ENCODE measurements around the gene BZW1. TPM values are rescaled to one million over a fixed set of nuclear protein-coding genes. Genes with fewer than 3 reads are reported as not detected.

BZW1 gene
- polyA plus RNA-seq, 1 experiment = 233 TPM

- TF ChIP-seq, protein P1, sequence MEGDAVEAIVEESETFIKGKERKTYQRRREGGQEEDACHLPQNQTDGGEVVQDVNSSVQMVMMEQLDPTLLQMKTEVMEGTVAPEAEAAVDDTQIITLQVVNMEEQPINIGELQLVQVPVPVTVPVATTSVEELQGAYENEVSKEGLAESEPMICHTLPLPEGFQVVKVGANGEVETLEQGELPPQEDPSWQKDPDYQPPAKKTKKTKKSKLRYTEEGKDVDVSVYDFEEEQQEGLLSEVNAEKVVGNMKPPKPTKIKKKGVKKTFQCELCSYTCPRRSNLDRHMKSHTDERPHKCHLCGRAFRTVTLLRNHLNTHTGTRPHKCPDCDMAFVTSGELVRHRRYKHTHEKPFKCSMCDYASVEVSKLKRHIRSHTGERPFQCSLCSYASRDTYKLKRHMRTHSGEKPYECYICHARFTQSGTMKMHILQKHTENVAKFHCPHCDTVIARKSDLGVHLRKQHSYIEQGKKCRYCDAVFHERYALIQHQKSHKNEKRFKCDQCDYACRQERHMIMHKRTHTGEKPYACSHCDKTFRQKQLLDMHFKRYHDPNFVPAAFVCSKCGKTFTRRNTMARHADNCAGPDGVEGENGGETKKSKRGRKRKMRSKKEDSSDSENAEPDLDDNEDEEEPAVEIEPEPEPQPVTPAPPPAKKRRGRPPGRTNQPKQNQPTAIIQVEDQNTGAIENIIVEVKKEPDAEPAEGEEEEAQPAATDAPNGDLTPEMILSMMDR (IDR thresholded peaks at IDR 0.05; ENCODE audit: insufficient read depth, low read depth, low read length) = no peak
- Histone ChIP-seq H3K27me3 (ENCODE audit: control insufficient read depth, insufficient read depth, low read length) (no peaks in the 10 kb centered on the region), H3K4me3 (ENCODE audit: low read depth, low read length) (no peak overlapping the region), H3K36me3 (ENCODE audit: control insufficient read depth, insufficient read depth, low read length) (no peaks in the 10 kb centered on the region)
- ChIA-PET CTCF (no interaction called here), POLR2A (no interaction called here)
- DNase-seq (ENCODE audit: low read depth) = no peak
These were observed 29.5 kb upstream of the BZW1 start for GRCh38 chr2:200782251-200782650.

DNA sequence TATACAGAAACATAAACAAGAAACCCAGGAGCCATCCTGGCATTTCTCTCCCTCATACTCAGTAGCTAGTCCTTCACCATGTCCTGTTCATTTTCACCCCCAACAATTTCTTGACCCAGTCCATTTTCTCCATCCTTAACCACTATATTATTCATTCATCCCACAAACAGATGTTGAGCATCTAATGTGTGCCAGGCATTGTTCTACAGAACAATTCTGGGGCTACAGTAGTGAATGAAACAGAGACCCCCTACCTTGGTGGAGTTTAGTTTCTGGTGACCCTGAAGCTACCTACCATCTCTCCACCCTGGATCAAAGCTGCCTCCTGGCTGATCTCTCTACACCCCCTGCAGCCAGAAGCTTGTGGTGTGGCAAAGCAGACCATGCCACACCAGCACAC is 27.5 kb upstream of the BZW1 start:
- H3K4me3 ChIP-seq (ENCODE audit: low read depth, low read length) = no peak overlapping the region
- POLR2A ChIA-PET = no interaction called here
- CTCF ChIA-PET = no interaction called here

DNA sequence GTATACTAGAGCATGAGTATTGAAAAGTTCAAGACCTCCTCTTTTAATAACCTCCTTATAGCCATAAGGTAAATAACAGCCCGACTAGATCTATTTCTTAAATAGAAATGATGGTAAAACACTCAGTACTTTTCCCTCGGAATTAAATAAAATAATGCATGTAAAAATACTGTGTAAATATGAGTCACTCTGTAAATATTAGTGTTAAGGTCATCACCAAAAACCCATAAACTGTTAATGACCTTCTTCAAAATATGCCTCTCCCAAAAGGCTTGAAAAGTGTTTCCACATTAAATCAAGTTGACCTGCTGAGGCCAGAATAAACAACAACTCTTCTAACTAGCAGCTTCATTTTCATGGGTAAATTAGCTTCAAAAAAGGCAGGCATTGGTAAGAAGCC is 25.3 kb upstream of the BZW1 start:
- Histone ChIP-seq H3K27me3 (ENCODE audit: control insufficient read depth, insufficient read depth, low read length) (no peaks in the 10 kb centered on the region), H3K4me3 (ENCODE audit: low read depth, low read length) (no peak overlapping the region), H3K36me3 (ENCODE audit: control insufficient read depth, insufficient read depth, low read length) (no peaks in the 10 kb centered on the region)
- DNase-seq (ENCODE audit: low read depth) = peak; percentile 50
- ChIA-PET CTCF (interaction anchor here (0.6 to 1.2 kb wide), 2 partner anchors 9 to 244 kb away, joined by 3 to 4 read pairs; no protein-coding TSS in a partner anchor), POLR2A (interaction anchor here (0.7 kb wide), 1 partner anchor 484 kb away, joined by 10 read pairs; no protein-coding TSS in a partner anchor)
- TF ChIP-seq, protein P1 (IDR thresholded peaks at IDR 0.05; ENCODE audit: insufficient read depth, low read depth, low read length) = no peak

More for the DNA sequence above, 27.5 kb upstream of the BZW1 start:
- Histone ChIP-seq H3K27me3 (ENCODE audit: control insufficient read depth, insufficient read depth, low read length) (no peaks in the 10 kb centered on the region), H3K36me3 (ENCODE audit: control insufficient read depth, insufficient read depth, low read length) (no peaks in the 10 kb centered on the region)
- TF ChIP-seq, protein P1 (IDR thresholded peaks at IDR 0.05; ENCODE audit: insufficient read depth, low read depth, low read length) = no peak
- no peak for DNase-seq (ENCODE audit: low read depth)

GRCh38 chr2:200786826-200787225 is 24.9 kb upstream of the BZW1 start:
- Histone ChIP-seq H3K36me3 (ENCODE audit: control insufficient read depth, insufficient read depth, low read length) (no peaks in the 10 kb centered on the region), H3K27me3 (ENCODE audit: control insufficient read depth, insufficient read depth, low read length) (no peaks in the 10 kb centered on the region), H3K4me3 (ENCODE audit: low read depth, low read length) (no peak overlapping the region)
- ChIA-PET CTCF (interaction anchor here (0.6 to 1.2 kb wide), 3 partner anchors 8 to 430 kb away, joined by 3 to 4 read pairs (median 3); no protein-coding TSS in a partner anchor), POLR2A (interaction anchor here (0.7 kb wide), 1 partner anchor 485 kb away, joined by 10 read pairs; no protein-coding TSS in a partner anchor)
- peak; percentile 36 for DNase-seq (ENCODE audit: low read depth)
- TF ChIP-seq, protein P1 (IDR thresholded peaks at IDR 0.05; ENCODE audit: insufficient read depth, low read depth, low read length) = no peak

DNA sequence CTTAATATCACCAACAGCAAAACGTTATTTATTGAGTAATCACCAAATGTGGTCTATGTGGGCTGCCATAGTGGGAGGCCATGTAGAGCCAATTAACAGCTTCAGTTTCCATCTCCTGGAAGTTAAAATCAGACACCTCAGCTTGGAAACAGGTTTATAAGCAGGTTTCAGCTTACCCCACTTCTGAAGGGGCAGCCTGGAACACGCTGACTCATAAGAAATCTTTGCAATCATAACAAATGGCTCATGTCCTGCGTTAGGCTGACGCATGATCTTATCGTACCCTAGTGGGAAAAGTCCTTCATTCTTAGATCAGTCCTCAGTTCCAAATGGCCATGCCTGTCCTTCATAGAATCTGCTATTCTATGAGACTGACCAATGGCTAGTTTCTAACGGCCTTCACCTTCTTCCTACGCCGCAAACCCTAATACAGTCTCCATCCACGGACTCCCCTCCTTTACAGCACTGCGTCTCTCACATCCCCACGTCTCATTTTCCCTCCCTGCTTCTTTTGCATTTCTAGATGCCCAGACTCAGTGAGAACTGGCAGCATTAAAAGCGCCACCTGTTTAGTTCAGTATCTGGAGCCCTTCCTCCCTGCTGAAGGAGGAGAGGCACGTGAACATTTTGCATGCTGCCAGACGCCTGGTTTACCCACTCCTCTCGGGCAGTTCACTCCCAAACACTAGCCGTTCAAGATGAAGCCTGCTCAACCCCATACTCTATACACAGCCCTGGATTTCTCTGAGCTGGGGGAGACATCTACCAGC is 24.2 kb upstream of the BZW1 start:
- Histone ChIP-seq H3K27me3 (ENCODE audit: control insufficient read depth, insufficient read depth, low read length) (no peaks in the 10 kb centered on the region), H3K36me3 (ENCODE audit: control insufficient read depth, insufficient read depth, low read length) (no peaks in the 10 kb centered on the region), H3K4me3 (ENCODE audit: low read depth, low read length) (no peak overlapping the region)
- TF ChIP-seq, protein P1 (IDR thresholded peaks at IDR 0.05; ENCODE audit: insufficient read depth, low read depth, low read length) = no peak
- DNase-seq (ENCODE audit: low read depth) = peak; percentile 75
- POLR2A ChIA-PET = no interaction called here
- CTCF ChIA-PET = interaction anchor here (0.6 kb wide), 1 partner anchor 429 kb away, joined by 3 read pairs; no protein-coding TSS in a partner anchor

Data from BJ (cell line).